H1 (cell line): ENCODE measurements around the gene LIN37. TPM values are rescaled to one million over a fixed set of nuclear protein-coding genes. Genes with fewer than 3 reads are reported as not detected.

Source experiments
- CTCF ChIA-PET: fragments of 300-600 bp; sonication (Branson Sonifier 250); formaldehyde crosslinking; loops from one replicate; lab custom pipeline; 2021; ENCODE audit not compliant: partially characterized antibody; lab: Charles Lee
- POLR2A ChIA-PET: fragments of 300-600 bp; sonication (Branson Sonifier 250); formaldehyde crosslinking; loops from one replicate; lab custom pipeline; 2021; ENCODE audit warnings: inconsistent platforms; ENCODE audit not compliant: partially characterized antibody; lab: Charles Lee
- DNase-seq, 2 experiments: peaks; one replicate each; pipeline versions ENCODE4 v3.0.0 to v3.0.0-alpha.2; 2010 to 2022; ENCODE audit warnings: low spot score in 2 of 2, low read depth in 1 of 2, mixed read lengths in 1 of 2
- FAIRE-seq: peaks from 2 replicates; lab custom pipeline; 2011; peaks lifted over from hg19 to GRCh38; lab: Jason Lieb, UNC
- H2AFZ ChIP-seq: 2 replicates; pipeline ENCODE4 v1.8.1; 2012; ENCODE audit warnings: low read length, inconsistent platforms
- H2AK5ac ChIP-seq: 2 replicates; pipeline ENCODE4 v1.6.1; 2013; ENCODE audit warnings: low read depth, low read length
- H2BK120ac ChIP-seq: replicated peaks from 2 replicates; pipeline ENCODE3; 2013; ENCODE audit warnings: low read depth, low read length, inconsistent platforms
- H2BK12ac ChIP-seq: 2 replicates; pipeline ENCODE4 v1.6.1; 2013; ENCODE audit warnings: low read depth, low read length
- H2BK15ac ChIP-seq: 2 replicates; pipeline ENCODE4 v1.6.1; 2013; ENCODE audit warnings: low read length
- H2BK20ac ChIP-seq: 2 replicates; pipeline ENCODE4 v1.6.1; 2013; ENCODE audit warnings: low read length
- H2BK5ac ChIP-seq: 2 replicates; pipeline ENCODE4 v1.6.1; 2013; ENCODE audit warnings: low read depth, low read length
- H3K14ac ChIP-seq: 2 replicates; pipeline ENCODE4 v1.6.1; 2013; ENCODE audit warnings: inconsistent platforms; ENCODE audit not compliant: insufficient read length
- H3K18ac ChIP-seq: 2 replicates; pipeline ENCODE4 v1.6.1; 2013; ENCODE audit warnings: low read length; ENCODE audit errors: extremely low read depth
- H3K23ac ChIP-seq: 2 replicates; pipeline ENCODE4 v1.6.1; 2013; ENCODE audit warnings: inconsistent platforms; ENCODE audit not compliant: insufficient read length
- H3K23me2 ChIP-seq: 2 replicates; pipeline ENCODE4 v1.6.1; 2013; ENCODE audit warnings: low read depth, low read length
- H3K27ac ChIP-seq: 2 replicates; pipeline ENCODE4 v1.6.1; 2011; ENCODE audit warnings: low read depth, low read length, inconsistent platforms
- H3K27me3 ChIP-seq, 4 experiments: replicated peaks in 1 of 4; 1 replicate in 1 of 4; 2 replicates in 3 of 4; pipeline versions ENCODE4 v1.6.1 to v1.8.1; 2011 to 2013; ENCODE audit warnings: low read length in 3 of 4, mild to moderate bottlenecking in 3 of 4, inconsistent platforms in 2 of 4, mixed read lengths in 2 of 4, moderate library complexity in 1 of 4; ENCODE audit not compliant: control insufficient read depth in 3 of 4, insufficient read depth in 3 of 4; ENCODE audit errors: extremely low read depth in 1 of 4
- H3K36me3 ChIP-seq, 4 experiments: 2 replicates each; pipeline versions ENCODE4 v1.6.1 to v1.8.1; 2011 to 2013; ENCODE audit warnings: mild to moderate bottlenecking in 4 of 4, low read length in 3 of 4, moderate library complexity in 2 of 4, control low read depth in 1 of 4, inconsistent platforms in 1 of 4; ENCODE audit not compliant: insufficient read depth in 4 of 4, control insufficient read depth in 2 of 4
- H3K4ac ChIP-seq: replicated peaks from 2 replicates; pipeline ENCODE3; 2013; ENCODE audit warnings: low read length, low read depth, mixed read lengths, inconsistent platforms; ENCODE audit not compliant: insufficient read length
- H3K4me1 ChIP-seq, 4 experiments: replicated peaks in 1 of 4; 1 replicate in 1 of 4; 2 replicates in 3 of 4; pipeline versions ENCODE4 v1.6.1 to v1.8.1; 2011 to 2013; ENCODE audit warnings: low read length in 3 of 4, inconsistent platforms in 2 of 4, mixed read lengths in 1 of 4; ENCODE audit not compliant: insufficient read depth in 4 of 4, control insufficient read depth in 3 of 4
- H3K4me2 ChIP-seq, 2 experiments: 2 replicates each; pipeline versions ENCODE4 v1.6.1 to v1.8.1; 2011 to 2013; ENCODE audit warnings: low read depth in 2 of 2, low read length in 2 of 2, control low read depth in 1 of 2, inconsistent platforms in 1 of 2, mild to moderate bottlenecking in 1 of 2; ENCODE audit not compliant: insufficient read depth in 1 of 2
- H3K4me3 ChIP-seq, 4 experiments: fragments of 200-600, 300-600 bp in 1 of 4; sonication (generic), shearing (Covaris generic), sonication (Bioruptor Twin) in 1 of 4; 2 replicates each; pipeline versions ENCODE4 v1.5.1 to v1.8.1; 2011 to 2016; ENCODE audit warnings: low read length in 4 of 4, low read depth in 3 of 4, control low read depth in 2 of 4, inconsistent platforms in 2 of 4, mild to moderate bottlenecking in 2 of 4, mixed read lengths in 1 of 4, moderate library complexity in 1 of 4; ENCODE audit not compliant: insufficient read depth in 2 of 4; ENCODE audit errors: extremely low read depth in 1 of 4
- H3K56ac ChIP-seq: replicated peaks from 2 replicates; pipeline ENCODE3; 2013; ENCODE audit warnings: low read depth, mild to moderate bottlenecking, mixed read lengths, low read length, inconsistent platforms; ENCODE audit not compliant: insufficient read length
- H3K79me1 ChIP-seq: 2 replicates; pipeline ENCODE4 v1.6.1; 2013; ENCODE audit warnings: low read depth, low read length, control low read depth
- H3K79me2 ChIP-seq, 2 experiments: 2 replicates each; pipeline versions ENCODE4 v1.6.1 to v1.8.1; 2012 to 2013; ENCODE audit warnings: low read length in 2 of 2, mild to moderate bottlenecking in 2 of 2, inconsistent platforms in 1 of 2; ENCODE audit not compliant: insufficient read depth in 2 of 2, control insufficient read depth in 1 of 2
- H3K9ac ChIP-seq, 4 experiments: replicated peaks in 1 of 4; 1 replicate in 1 of 4; 2 replicates in 3 of 4; pipeline versions ENCODE4 v1.6.1 to v1.8.1; 2011 to 2013; ENCODE audit warnings: low read depth in 3 of 4, low read length in 3 of 4, control low read depth in 2 of 4, mild to moderate bottlenecking in 2 of 4, moderate library complexity in 2 of 4, inconsistent platforms in 1 of 4; ENCODE audit errors: extremely low read depth in 1 of 4
- H3K9me3 ChIP-seq, 2 experiments: 2 replicates each; pipeline versions ENCODE4 v1.6.1 to v1.8.1; 2012 to 2013; ENCODE audit warnings: mild to moderate bottlenecking in 2 of 2, moderate library complexity in 2 of 2, control low read depth in 1 of 2, inconsistent platforms in 1 of 2, low read depth in 1 of 2, low read length in 1 of 2, mixed read lengths in 1 of 2; ENCODE audit not compliant: insufficient read depth in 2 of 2
- H4K20me1 ChIP-seq, 2 experiments: replicated peaks in 1 of 2; 2 replicates each; pipeline versions ENCODE3 to v1.8.1; 2011 to 2013; ENCODE audit warnings: inconsistent platforms in 2 of 2, low read length in 2 of 2, mild to moderate bottlenecking in 1 of 2; ENCODE audit not compliant: insufficient read depth in 2 of 2, control insufficient read depth in 1 of 2
- H4K5ac ChIP-seq: 2 replicates; pipeline ENCODE4 v1.6.1; 2013; ENCODE audit warnings: low read length, low read depth, mixed read lengths, inconsistent platforms; ENCODE audit not compliant: insufficient read length
- H4K8ac ChIP-seq: 2 replicates; pipeline ENCODE4 v1.8.0; 2013; ENCODE audit warnings: mild to moderate bottlenecking, moderate library complexity, low read length, inconsistent platforms; ENCODE audit not compliant: insufficient read depth; ENCODE audit errors: extremely low read depth
- H4K91ac ChIP-seq: replicated peaks from 2 replicates; pipeline ENCODE3; 2013; ENCODE audit warnings: low read length, mixed read lengths, inconsistent platforms; ENCODE audit not compliant: insufficient read length
- BCL11A ChIP-seq, 2 experiments: IDR thresholded peaks; one replicate each; pipeline ENCODE4 v1.6.1; 2011; ENCODE audit warnings: low read depth in 2 of 2, low read length in 2 of 2, mild to moderate bottlenecking in 2 of 2
- CBX8 ChIP-seq: fragments of 300-800, 300-1000 bp; sonication (generic); IDR thresholded peaks from 2 replicates; pipeline ENCODE4 v1.7.1; 2016; ENCODE audit warnings: low read depth, low read length, borderline replicate concordance
- CHD1 ChIP-seq: IDR thresholded peaks from 2 replicates; pipeline ENCODE4 v1.6.1; 2012; ENCODE audit warnings: low read depth, low read length, improper control_type of control experiment
- CHD2 ChIP-seq: IDR thresholded peaks from 2 replicates; pipeline ENCODE4 v1.6.1; 2012; ENCODE audit warnings: low read length, improper control_type of control experiment
- EP300 ChIP-seq, 2 experiments: IDR thresholded peaks; 1 replicate in 1 of 2; 2 replicates in 1 of 2; pipeline ENCODE4 v1.6.1; 2011 to 2012; ENCODE audit warnings: low read depth in 2 of 2, low read length in 2 of 2, mild to moderate bottlenecking in 2 of 2, borderline replicate concordance in 1 of 2, inconsistent platforms in 1 of 2, moderate library complexity in 1 of 2
- GABPA ChIP-seq: IDR thresholded peaks from 2 replicates; pipeline ENCODE4 v1.6.1; 2011; ENCODE audit warnings: mild to moderate bottlenecking, low read length, moderate library complexity, borderline replicate concordance; ENCODE audit not compliant: insufficient read depth
- HDAC2 ChIP-seq, 2 experiments: fragments of 300-600 bp in 1 of 2; sonication (generic) in 1 of 2; IDR thresholded peaks; 2 replicates each; pipeline ENCODE4 v1.6.1; 2011 to 2012; ENCODE audit warnings: low read depth in 2 of 2, low read length in 2 of 2, mild to moderate bottlenecking in 2 of 2, moderate library complexity in 2 of 2, borderline replicate concordance in 1 of 2, inconsistent platforms in 1 of 2
- HDAC6 ChIP-seq: IDR thresholded peaks from one replicate; pipeline ENCODE4 v1.7.1; 2012; ENCODE audit warnings: low read depth, mild to moderate bottlenecking, inconsistent platforms, low read length, moderate library complexity
- JUND ChIP-seq: IDR thresholded peaks from 2 replicates; pipeline ENCODE4 v1.6.1; 2011; ENCODE audit warnings: mild to moderate bottlenecking, improper control_type of control experiment, low read length
- RAD21 ChIP-seq, 2 experiments: IDR thresholded peaks in 1 of 2; conservative IDR thresholded peaks in 1 of 2; 2 replicates each; pipeline ENCODE4 v1.6.1; 2011; ENCODE audit warnings: low read depth in 2 of 2, low read length in 2 of 2, improper control_type of control experiment in 1 of 2, inconsistent platforms in 1 of 2, mild to moderate bottlenecking in 1 of 2, moderate library complexity in 1 of 2
- SAP30 ChIP-seq: fragments of 300-600 bp; sonication (generic); IDR thresholded peaks from 2 replicates; pipeline ENCODE4 v1.7.1; 2012; ENCODE audit warnings: low read length, moderate library complexity, mild to moderate bottlenecking, inconsistent platforms; ENCODE audit not compliant: insufficient read depth, insufficient replicate concordance
- SIX5 ChIP-seq: IDR thresholded peaks from 2 replicates; pipeline ENCODE4 v1.6.1; 2011; ENCODE audit warnings: mild to moderate bottlenecking, low read depth, low read length
- SRF ChIP-seq: IDR thresholded peaks from 2 replicates; pipeline ENCODE4 v1.6.1; 2011; ENCODE audit warnings: mild to moderate bottlenecking, low read depth, low read length, moderate library complexity
- TEAD4 ChIP-seq: IDR thresholded peaks from 2 replicates; pipeline ENCODE4 v1.6.1; 2012; ENCODE audit warnings: low read depth, low read length, inconsistent platforms, mixed read lengths
- WGBS, 2 experiments: shearing (Covaris generic) in 1 of 2; methylation state at CpG; one replicate each; pipeline versions ENCODE4 v1.1.6 to v1.1.7; 2013 to 2015; ENCODE audit warnings: low lambda C conversion rate in 2 of 2, mixed read lengths in 2 of 2, inconsistent platforms in 1 of 2, low coverage in 1 of 2, missing lambda C conversion rate in 1 of 2; ENCODE audit not compliant: insufficient replicate concordance in 2 of 2, insufficient coverage in 1 of 2, insufficient read length in 1 of 2; ENCODE audit errors: extremely low coverage in 1 of 2, missing lambda C conversion rate in 1 of 2; 5-methylcytosine and 5-hydroxymethylcytosine counted together
- polyA plus RNA-seq, 7 experiments: library from polyadenylated mRNA; depleted of rRNA in 3 of 7; stranded (reverse) in 5 of 7; unstranded in 2 of 7; fragments of >200 nt in 5 of 7; fragments of 200-250 nt in 2 of 7; gene quantifications; 1 replicate in 5 of 7; 2 replicates in 1 of 7; 4 replicates in 1 of 7; pipeline versions ENCODE4 v1.2.1 to v1.2.3, GENCODE V29; 2011 to 2013; ENCODE audit warnings: missing spikeins in 2 of 7, mixed read lengths in 2 of 7
- total RNA-seq: library from RNA; stranded (reverse); fragmentation: NEBNext Ultra II Directional; extraction: Animal tissue kit (Norgen Biotek cat#: 25700); gene quantifications from 2 replicates; pipeline ENCODE4 v1.2.1, GENCODE V29; 2021

Gene LIN37
- total and polyA plus RNA-seq, 2 of the 8 experiments (the other 6 are each of a cell fraction or from before 2014, with no cell fraction given) = 3.8 to 9.8 TPM

DNA sequence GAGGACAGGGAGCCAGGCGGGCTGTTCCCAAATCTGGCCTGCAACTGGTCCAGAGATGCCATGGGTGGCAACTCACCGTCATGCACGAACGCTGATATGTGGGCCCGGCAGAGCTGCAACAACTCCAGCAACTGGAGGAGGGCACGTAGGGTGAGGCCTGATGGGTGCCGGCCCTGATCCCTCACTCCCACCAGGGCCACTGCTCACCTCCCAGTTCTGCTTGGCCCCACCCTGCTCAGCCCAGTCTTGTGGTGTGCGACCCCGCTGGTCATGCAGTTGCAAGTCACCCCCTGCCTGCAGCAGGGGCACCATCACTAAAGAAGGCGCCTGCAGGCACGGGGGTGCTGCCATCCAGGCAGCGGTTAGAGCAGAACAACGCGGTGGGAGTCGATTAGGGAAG lies 43.9 kb downstream of the LIN37 start:
- H2BK12ac ChIP-seq = no peak overlapping the region
- no peaks in the 10 kb centered on the region for H3K79me1 ChIP-seq
- no peak overlapping the region for H4K8ac ChIP-seq
- H2AFZ ChIP-seq = no peak overlapping the region
- no peak overlapping the region for H2BK120ac ChIP-seq
- H3K18ac ChIP-seq = no peak overlapping the region
- peaks cover 7% of the 10 kb centered on the region; the same call in 1 of the 2 replicates for H3K23me2 ChIP-seq
- FAIRE-seq = no peak
- no peak overlapping the region for H3K4me2 ChIP-seq
- CTCF ChIA-PET = no interaction called here
- no peaks in the 10 kb centered on the region for H3K9me3 ChIP-seq
- H3K36me3 ChIP-seq = no peaks in the 10 kb centered on the region
- WGBS, 2 experiments = 93% methylated on average over 13 of the region's 15 CpGs; no CpG with 5 or more reads in 1 of the 2 experiments
- H3K79me2 ChIP-seq = no peaks in the 10 kb centered on the region
- no peak overlapping the region for H3K56ac ChIP-seq
- no peak overlapping the region for H2BK20ac ChIP-seq
- no peak overlapping the region for H3K14ac ChIP-seq
- POLR2A ChIA-PET = no interaction called here
- H2BK5ac ChIP-seq = no peak overlapping the region
- no peak overlapping the region for H3K23ac ChIP-seq
- peaks cover 2 to 3% of the 10 kb centered on the region in 2 experiments for H4K20me1 ChIP-seq
- peaks cover 6 to 17% (median 15%) of the 10 kb centered on the region in 4 experiments for H3K27me3 ChIP-seq
- no peak overlapping the region for H3K4ac ChIP-seq
- H4K5ac ChIP-seq = no peak overlapping the region
- peaks cover 0 to 11% (median 2%) of the 10 kb centered on the region in 4 experiments; a peak in 4 of 7 replicates for H3K4me1 ChIP-seq
- H2BK15ac ChIP-seq = no peak overlapping the region
- DNase-seq = no peak
- H4K91ac ChIP-seq = no peak overlapping the region
- H3K4me3 ChIP-seq = no peak overlapping the region
- no peak overlapping the region for H3K9ac ChIP-seq
- no peak overlapping the region for H3K27ac ChIP-seq
- no peak overlapping the region for H2AK5ac ChIP-seq
- TF ChIP-seq BCL11A (IDR thresholded peaks at IDR 0.05; ENCODE audit: low read depth in 2 of 2, low read length in 2 of 2) (no peak), TEAD4 (no peak), SAP30 (no peak), EP300 (IDR thresholded peaks at IDR 0.05; ENCODE audit: borderline replicate concordance in 1 of 2, low read depth in 2 of 2, low read length in 2 of 2) (no peak), SIX5 (no peak), CHD1 (no peak), CHD2 (no peak), RAD21 (IDR thresholded peaks at IDR 0.05 in 1 of 2, conservative IDR thresholded peaks at IDR 0.05 in 1 of 2; ENCODE audit: low read depth in 2 of 2, low read length in 2 of 2) (no peak), HDAC2 (IDR thresholded peaks at IDR 0.05; ENCODE audit: borderline replicate concordance in 1 of 2, low read depth in 2 of 2, low read length in 2 of 2) (no peak), GABPA (no peak), CBX8 (no peak), HDAC6 (no peak), SRF (no peak), JUND (no peak)
